Activated T-helper 1 cell treated with Interleukin-2 at 50 U/mL for 16 hours (primary cell): Measurements from ENCODE around the gene SNTG2.
"Not testable (repeated sequence)": the region's sequence is repeated elsewhere in the genome, so short reads cannot be mapped to it uniquely, and the experiment has no call there.

Experiments used
- DNase-seq: peaks from one replicate; pipeline ENCODE4 v3.0.0-alpha.2; 2020; ENCODE audit warnings: low read depth

The SNTG2 gene

GRCh38 chr2:1099418-1099817 is 148.8 kb downstream of the SNTG2 start:
- DNase-seq, result no peak

GRCh38 chr2:1101011-1101782 is 150.5 kb downstream of the SNTG2 start:
- no peak for DNase-seq

- no peak for DNase-seq
Observed at GRCh38 chr2:1101982-1102590, 151.4 kb downstream of the SNTG2 start.

- DNase-seq, result no peak
Observed at GRCh38 chr2:1104364-1104763, 153.7 kb downstream of the SNTG2 start.

- not testable (repeated sequence) for DNase-seq
Observed at GRCh38 chr2:1106344-1106743, 155.7 kb downstream of the SNTG2 start.

- no peak for DNase-seq
Observed at GRCh38 chr2:1115843-1116539, 165.3 kb downstream of the SNTG2 start.

GRCh38 chr2:1117569-1117968 is 166.9 kb downstream of the SNTG2 start:
- no peak for DNase-seq

- DNase-seq, result no peak
Observed at GRCh38 chr2:1125217-1125616, 174.6 kb downstream of the SNTG2 start.

GRCh38 chr2:1125633-1126370 is 175.2 kb downstream of the SNTG2 start:
- DNase-seq, result no peak

GRCh38 chr2:1129982-1130381 is 179.3 kb downstream of the SNTG2 start:
- no peak for DNase-seq

- no peak for DNase-seq
Observed at GRCh38 chr2:1130922-1131321, 180.3 kb downstream of the SNTG2 start.

GRCh38 chr2:1132328-1132969 is 181.8 kb downstream of the SNTG2 start:
- no peak for DNase-seq

- DNase-seq, result not testable (repeated sequence)
Observed at GRCh38 chr2:1133896-1134295, 183.2 kb downstream of the SNTG2 start.

- DNase-seq, result no peak
Observed at GRCh38 chr2:1134629-1135028, 184.0 kb downstream of the SNTG2 start.

- DNase-seq, result no peak
Observed at GRCh38 chr2:1136067-1136466, 185.4 kb downstream of the SNTG2 start.

- DNase-seq, result no peak
Observed at GRCh38 chr2:1136846-1137245, 186.2 kb downstream of the SNTG2 start.

GRCh38 chr2:1137264-1137663 is 186.6 kb downstream of the SNTG2 start:
- DNase-seq, result no peak

GRCh38 chr2:1137913-1138391 is 187.3 kb downstream of the SNTG2 start:
- no peak for DNase-seq

GRCh38 chr2:1140389-1141003 is 189.8 kb downstream of the SNTG2 start:
- peak; percentile 20 for DNase-seq

GRCh38 chr2:1141079-1141478 is 190.4 kb downstream of the SNTG2 start:
- no peak for DNase-seq

- no peak for DNase-seq
Observed at GRCh38 chr2:1143129-1143528, 192.5 kb downstream of the SNTG2 start.
